AG10803 (cell line): Measurements from ENCODE around the gene IL17B.

Experiments used
- DNase-seq: peaks from one replicate; pipeline ENCODE4 v3.0.0; 2010; ENCODE audit warnings: low read depth
- H3K4me3 ChIP-seq: 2 replicates; pipeline ENCODE4 v1.5.1; 2011; ENCODE audit warnings: mild to moderate bottlenecking, low read length, control low read depth
- CTCF ChIP-seq: conservative IDR thresholded peaks from 2 replicates; pipeline ENCODE4 v1.5.1; 2011; ENCODE audit warnings: mild to moderate bottlenecking, low read length, control low read depth, inconsistent platforms

IL17B gene

GRCh38 chr5:149356391-149356790 lies 22.7 kb downstream of the IL17B start:
- no peak for DNase-seq
- TF ChIP-seq CTCF, result no peak
- H3K4me3 ChIP-seq, result no peak overlapping the region

DNA sequence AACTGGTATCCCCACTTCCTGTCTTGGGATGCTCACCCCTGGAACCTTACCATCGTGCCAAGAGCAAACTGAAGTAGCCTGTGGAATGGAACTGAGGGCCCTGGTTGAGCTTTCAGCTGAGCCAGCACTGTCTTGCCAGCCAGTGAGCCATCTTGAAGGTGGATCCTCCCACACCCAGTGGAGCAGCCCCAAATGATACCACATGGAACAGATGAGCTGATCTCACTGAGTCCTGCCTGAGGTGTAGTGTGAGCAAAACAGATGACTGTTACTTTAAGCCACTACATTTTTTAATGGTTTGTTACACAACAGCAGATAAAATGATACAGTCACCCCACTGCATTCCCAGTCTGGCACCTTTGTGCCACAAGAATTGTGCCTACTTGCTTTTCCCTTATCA lies 23.4 kb downstream of the IL17B start:
- no peak for TF ChIP-seq CTCF
- no peak for DNase-seq

GRCh38 chr5:149353911-149354310 lies 25.2 kb downstream of the IL17B start:
- TF ChIP-seq CTCF, result no peak
- no peak overlapping the region for H3K4me3 ChIP-seq
- DNase-seq, result no peak

More for the DNA sequence above, 23.4 kb downstream of the IL17B start:
- H3K4me3 ChIP-seq, result no peak overlapping the region

- H3K4me3 ChIP-seq, result no peak overlapping the region
- no peak for TF ChIP-seq CTCF
- DNase-seq, result no peak
Measured at GRCh38 chr5:149352169-149352568, 26.9 kb downstream of the IL17B start.

DNA sequence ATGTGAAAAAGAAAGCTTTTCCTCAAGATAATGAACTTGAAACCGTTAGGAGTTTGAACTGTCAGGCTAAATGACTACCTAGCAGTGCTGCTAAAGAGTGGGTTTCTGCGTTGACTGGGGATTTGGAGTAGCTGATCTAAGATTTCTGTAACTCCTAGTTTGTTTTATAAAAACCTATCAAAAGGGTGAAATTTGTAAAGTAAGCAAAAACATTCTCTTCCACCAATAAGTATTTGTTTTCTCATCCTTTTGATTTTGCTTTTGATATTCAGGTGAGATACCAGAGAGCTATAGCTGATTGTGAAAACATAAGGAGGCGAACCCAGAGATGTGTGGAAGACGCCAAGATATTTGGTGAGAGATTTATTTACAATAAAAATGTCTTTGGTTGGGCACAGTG lies 29.7 kb downstream of the IL17B start:
- no peak for DNase-seq
- H3K4me3 ChIP-seq, result no peak overlapping the region
- no peak for TF ChIP-seq CTCF

- H3K4me3 ChIP-seq, result no peak overlapping the region
- TF ChIP-seq CTCF, result no peak
- DNase-seq, result no peak
Measured at GRCh38 chr5:149348518-149348917, 30.6 kb downstream of the IL17B start.

GRCh38 chr5:149345892-149346222 lies 33.2 kb downstream of the IL17B start:
- H3K4me3 ChIP-seq, result peak overlapping the region; percentile 100
- peak; percentile 65 for DNase-seq
- no peak for TF ChIP-seq CTCF
